ENCODE results near the gene FADS2. TPM values are rescaled to one million over a fixed set of nuclear protein-coding genes. Genes with fewer than 3 reads are reported as not detected.
A peak's percentile ranks its signal among the peaks of the same experiment; 100 is the strongest.

Gene FADS2
- total and polyA plus RNA-seq, 10 of the 15 experiments (the other 5 are each of a cell fraction or from before 2014, with no cell fraction given) = 3.3 to 313 (median 149) TPM

DNA sequence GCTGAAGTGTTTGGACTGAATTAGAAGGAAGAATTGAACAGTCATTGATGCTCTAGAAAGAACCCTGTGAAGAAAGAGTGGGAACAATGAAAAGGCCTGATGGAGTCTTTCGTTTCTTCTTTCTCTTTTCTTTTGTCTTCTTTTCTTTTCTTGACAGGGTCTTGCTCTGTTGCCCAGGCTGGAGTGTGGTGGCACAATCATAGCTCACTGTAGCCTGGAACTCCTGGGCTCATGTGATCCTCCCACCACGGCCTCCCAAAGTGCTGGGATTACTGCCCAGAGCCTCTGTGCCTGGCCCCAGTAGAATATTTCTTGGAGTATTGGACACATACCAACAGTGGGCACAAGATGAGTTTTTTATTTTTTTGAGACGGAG is 34.3 kb upstream of the FADS2 start:
- Histone ChIP-seq H3K27me3 (replicated peaks in 1 of 2; ENCODE audit: control insufficient read depth in 2 of 2, insufficient read depth in 2 of 2, low read length in 1 of 2) (no peaks in the 10 kb centered on the region), H3K27ac (ENCODE audit: control insufficient read depth, insufficient read depth) (peak overlapping the region; percentile 100), H3K79me2 (ENCODE audit: control insufficient read depth, insufficient read depth, low read length) (peaks cover 83% of the 10 kb centered on the region), H2AFZ (ENCODE audit: control insufficient read depth, low read depth, low read length) (no peak overlapping the region), H3K9me3 (replicated peaks; ENCODE audit: control insufficient read depth, insufficient read depth, low read length) (no peaks in the 10 kb centered on the region), H4K20me1 (ENCODE audit: control insufficient read depth, insufficient read depth) (no peaks in the 10 kb centered on the region), H3K4me1 (ENCODE audit: control insufficient read depth, insufficient read depth, low read length) (no peaks in the 10 kb centered on the region; the same call in 1 of the 2 replicates), H3K4me2 (ENCODE audit: control insufficient read depth, insufficient read depth) (peak overlapping the region; percentile 66), H3K36me3 (ENCODE audit: control insufficient read depth in 2 of 2, insufficient read depth in 2 of 2, low read length in 1 of 2) (peaks cover 15 to 17% of the 10 kb centered on the region in 2 experiments; a peak in 3 of 4 replicates), H3K4me3 (peak overlapping the region; percentile 98), H3K9ac (ENCODE audit: control insufficient read depth, insufficient read depth, low read length) (peak overlapping the region; percentile 100)
- no TSS peak for BruUV-seq (replicated peaks)
- POLR2A ChIA-PET = interaction anchor here (1.2 to 6.7 kb wide), 5 partner anchors 22 to 41 kb away, joined by 5 to 60 read pairs (median 9); partner anchors contain the start of genes FADS1 and MYRF
- ATAC-seq = no peak
- SMC1A ChIA-PET (ENCODE audit: uncharacterized antibody, unreplicated experiment) = interaction anchor here (1.2 to 8.3 kb wide), 6 partner anchors 37 to 288 kb away, joined by 3 to 91 read pairs (median 6); no protein-coding TSS in a partner anchor
- 36% methylated on average over 3 of the region's 3 CpGs for WGBS (ENCODE audit: insufficient coverage, insufficient replicate concordance, low lambda C conversion rate, missing lambda C conversion rate)
- CTCF ChIA-PET = interaction anchor here (0.6 to 12.7 kb wide), 9 partner anchors 16 to 1186 kb away, joined by 3 to 200 read pairs (median 6); partner anchors contain the start of gene BEST1
- TF ChIP-seq, protein P1, sequence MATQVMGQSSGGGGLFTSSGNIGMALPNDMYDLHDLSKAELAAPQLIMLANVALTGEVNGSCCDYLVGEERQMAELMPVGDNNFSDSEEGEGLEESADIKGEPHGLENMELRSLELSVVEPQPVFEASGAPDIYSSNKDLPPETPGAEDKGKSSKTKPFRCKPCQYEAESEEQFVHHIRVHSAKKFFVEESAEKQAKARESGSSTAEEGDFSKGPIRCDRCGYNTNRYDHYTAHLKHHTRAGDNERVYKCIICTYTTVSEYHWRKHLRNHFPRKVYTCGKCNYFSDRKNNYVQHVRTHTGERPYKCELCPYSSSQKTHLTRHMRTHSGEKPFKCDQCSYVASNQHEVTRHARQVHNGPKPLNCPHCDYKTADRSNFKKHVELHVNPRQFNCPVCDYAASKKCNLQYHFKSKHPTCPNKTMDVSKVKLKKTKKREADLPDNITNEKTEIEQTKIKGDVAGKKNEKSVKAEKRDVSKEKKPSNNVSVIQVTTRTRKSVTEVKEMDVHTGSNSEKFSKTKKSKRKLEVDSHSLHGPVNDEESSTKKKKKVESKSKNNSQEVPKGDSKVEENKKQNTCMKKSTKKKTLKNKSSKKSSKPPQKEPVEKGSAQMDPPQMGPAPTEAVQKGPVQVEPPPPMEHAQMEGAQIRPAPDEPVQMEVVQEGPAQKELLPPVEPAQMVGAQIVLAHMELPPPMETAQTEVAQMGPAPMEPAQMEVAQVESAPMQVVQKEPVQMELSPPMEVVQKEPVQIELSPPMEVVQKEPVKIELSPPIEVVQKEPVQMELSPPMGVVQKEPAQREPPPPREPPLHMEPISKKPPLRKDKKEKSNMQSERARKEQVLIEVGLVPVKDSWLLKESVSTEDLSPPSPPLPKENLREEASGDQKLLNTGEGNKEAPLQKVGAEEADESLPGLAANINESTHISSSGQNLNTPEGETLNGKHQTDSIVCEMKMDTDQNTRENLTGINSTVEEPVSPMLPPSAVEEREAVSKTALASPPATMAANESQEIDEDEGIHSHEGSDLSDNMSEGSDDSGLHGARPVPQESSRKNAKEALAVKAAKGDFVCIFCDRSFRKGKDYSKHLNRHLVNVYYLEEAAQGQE (IDR thresholded peaks at IDR 0.05; ENCODE audit: low read depth, low read length) = no peak
- in situ Hi-C loops (cut with MboI) = no loop called here
- RAD21 ChIA-PET (ENCODE audit: unreplicated experiment) = interaction anchor here (1.1 to 6.2 kb wide), 5 partner anchors 21 to 154 kb away, joined by 3 to 96 read pairs (median 4); partner anchors contain the start of gene BEST1
- peak; percentile 23 for FAIRE-seq
- intact Hi-C loops (cut with micrococcal nuclease; ENCODE audit: unreplicated experiment) = loop anchor here (2.0 kb wide), 1 partner anchor 41 kb away; no protein-coding TSS in a partner anchor
- DNase-seq (ENCODE audit: low read depth, low spot score) = no peak

Measured in GM12878 (cell line).